AG04449 (cell line): ENCODE results near the gene CFAP126.
"Not testable (repeated sequence)": the region's sequence is repeated elsewhere in the genome, so short reads cannot be mapped to it uniquely, and the experiment has no call there.

ENCODE experiments used
- CTCF ChIA-PET: fragments of 350-600 bp; formaldehyde crosslinking; extraction: SDS; loops from one replicate; lab custom pipeline; 2021; ENCODE audit warnings: antibody characterized with exemption; lab: Yijun Ruan, JAX
- POLR2A ChIA-PET: fragments of 400-600, 350-600 bp; formaldehyde crosslinking; extraction: SDS; loops from one replicate; lab custom pipeline; 2020; ENCODE audit warnings: antibody characterized with exemption, inconsistent platforms; lab: Yijun Ruan, JAX
- DNase-seq: peaks from one replicate; pipeline ENCODE4 v3.0.0-alpha.2; 2010; ENCODE audit warnings: low read depth, low spot score
- H3K4me3 ChIP-seq: 2 replicates; pipeline ENCODE4 v1.5.1; 2011; ENCODE audit warnings: low read depth, mild to moderate bottlenecking, control low read depth, low read length
- CTCF ChIP-seq: IDR thresholded peaks from one replicate; pipeline ENCODE4 v1.5.1; 2011; ENCODE audit warnings: mild to moderate bottlenecking, moderate library complexity, low read length, control low read depth, inconsistent platforms; ENCODE audit not compliant: insufficient read depth; ENCODE audit errors: missing control alignments

CFAP126 gene, protein sequence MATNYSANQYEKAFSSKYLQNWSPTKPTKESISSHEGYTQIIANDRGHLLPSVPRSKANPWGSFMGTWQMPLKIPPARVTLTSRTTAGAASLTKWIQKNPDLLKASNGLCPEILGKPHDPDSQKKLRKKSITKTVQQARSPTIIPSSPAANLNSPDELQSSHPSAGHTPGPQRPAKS

DNA sequence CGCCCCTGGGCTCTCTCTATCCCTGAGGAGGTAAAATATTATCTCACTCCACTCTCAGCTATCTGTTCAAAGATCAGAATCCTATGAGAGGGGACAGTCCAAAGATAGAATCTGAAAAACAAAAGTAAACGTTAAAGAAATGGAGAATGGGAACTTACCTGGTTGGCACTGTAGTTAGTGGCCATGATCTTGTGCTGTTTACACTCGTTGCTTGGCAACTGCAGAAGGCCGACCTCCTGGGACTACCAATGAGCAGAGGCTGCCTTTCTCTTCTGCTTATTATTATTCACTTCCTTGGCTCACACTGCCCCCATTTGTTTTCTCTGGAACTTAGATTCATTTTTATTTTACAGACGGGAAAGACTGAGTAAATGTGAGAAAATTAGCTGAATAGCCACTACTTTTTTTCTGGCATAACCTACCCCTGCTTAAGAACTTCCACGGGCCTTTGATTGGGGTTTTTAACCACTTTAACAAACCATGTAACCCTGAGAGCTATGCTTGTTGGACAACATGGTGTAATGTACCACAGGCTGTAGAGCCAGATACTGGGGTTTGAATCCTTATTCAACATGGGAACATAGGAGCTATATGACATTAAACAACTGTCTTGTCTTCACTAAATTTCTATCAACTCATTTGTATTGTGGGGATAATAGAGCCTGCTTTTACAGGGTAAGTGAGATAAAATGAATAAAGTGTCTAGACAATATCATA lies at the start of gene CFAP126:
TSS of gene CFAP126 (minus strand) at position 193 of the 717 bp plus-strand sequence. CDS start at position 185, 8 bp downstream.
- H3K4me3 ChIP-seq: no peak within 1 kb of the TSS
- DNase-seq: peak; percentile 24
- CTCF ChIA-PET: interaction anchor here (0.8 to 6.7 kb wide), 10 partner anchors 8 to 175 kb away, joined by 3 to 67 read pairs (median 3); partner anchors contain the start of gene TOMM40L
- POLR2A ChIA-PET: no interaction called here
- no peak for TF ChIP-seq CTCF

DNA sequence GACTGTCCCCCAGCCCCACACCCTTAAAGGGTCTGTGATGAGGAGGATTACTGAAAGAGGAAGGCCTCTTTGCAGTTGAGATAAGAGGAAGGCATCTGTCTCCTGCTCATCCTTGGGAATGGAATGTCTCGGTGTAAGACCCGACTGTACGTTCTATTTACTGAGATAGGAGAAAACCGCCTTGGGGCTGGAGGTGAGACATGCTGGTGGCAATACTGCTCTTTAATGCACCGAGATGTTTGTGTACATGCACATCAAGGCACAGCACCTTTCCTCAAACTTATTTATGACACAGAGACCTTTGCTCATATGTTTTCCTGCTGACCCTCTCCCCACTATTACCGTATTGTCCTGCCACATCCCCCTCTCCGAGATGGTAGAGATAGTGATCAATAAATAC lies 45.4 kb upstream of the CFAP126 start:
- H3K4me3 ChIP-seq, DNase-seq, CTCF ChIA-PET, POLR2A ChIA-PET: not testable (repeated sequence)

DNA sequence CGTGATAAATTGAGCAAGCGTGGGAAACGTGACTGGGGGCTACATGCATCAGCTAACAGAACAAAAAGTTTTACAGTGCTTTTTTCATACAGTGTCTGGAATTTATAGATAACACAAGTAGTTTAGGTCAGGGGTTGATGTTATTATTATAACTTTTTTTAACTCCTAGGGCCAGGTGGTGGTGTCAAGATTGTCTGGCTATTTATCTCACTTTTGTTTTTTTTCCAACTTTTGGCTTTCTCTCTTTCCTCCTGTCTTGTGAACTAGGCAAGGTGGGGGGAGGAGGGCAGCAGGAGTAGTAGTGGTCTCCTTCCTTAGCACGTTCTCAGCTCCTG lies 42.9 kb upstream of the CFAP126 start:
- H3K4me3 ChIP-seq, DNase-seq, POLR2A ChIA-PET, CTCF ChIA-PET: not testable (repeated sequence)

DNA sequence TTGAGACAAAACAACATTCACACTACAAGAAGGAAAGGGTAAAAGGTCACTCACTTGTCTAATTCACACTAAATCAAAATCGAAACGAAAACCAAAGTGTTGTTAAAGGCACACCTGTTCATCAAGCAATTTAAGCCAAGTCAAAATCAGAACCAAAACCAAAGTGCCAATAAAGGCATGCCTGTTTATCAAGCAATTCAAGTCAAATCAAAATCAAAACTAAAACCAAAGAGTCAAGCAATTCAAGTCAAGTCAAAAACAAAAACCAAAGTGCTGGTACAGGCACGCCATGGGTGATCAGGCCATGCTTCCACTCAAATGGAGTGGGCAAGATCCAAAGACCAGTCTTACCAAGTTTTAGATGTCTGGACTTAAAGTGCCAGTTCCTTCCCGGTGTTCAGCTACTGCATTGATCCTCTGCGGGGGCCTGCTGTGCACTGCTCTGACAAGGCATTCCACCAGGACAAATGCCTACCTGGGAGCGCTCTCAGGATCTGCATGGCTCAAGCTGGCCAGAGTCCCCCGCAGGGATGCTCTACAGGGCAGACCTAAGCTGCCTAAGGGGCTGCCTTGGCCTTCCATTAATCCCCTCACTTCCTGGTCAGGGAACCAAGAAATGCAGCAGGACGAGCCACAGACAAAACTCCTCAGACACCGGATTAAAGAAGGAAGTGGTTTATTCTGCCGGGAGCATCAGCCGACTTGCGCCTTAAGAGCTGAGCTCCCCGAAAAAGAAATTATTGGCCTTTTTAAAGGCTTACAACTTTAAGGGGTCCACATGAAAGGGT lies 42.4 kb upstream of the CFAP126 start:
- DNase-seq, POLR2A ChIA-PET, H3K4me3 ChIP-seq, CTCF ChIA-PET: not testable (repeated sequence)

GRCh38 chr1:161408429-161409052 lies 40.9 kb upstream of the CFAP126 start:
- POLR2A ChIA-PET: no interaction called here
- H3K4me3 ChIP-seq: no peak overlapping the region

GRCh38 chr1:161407451-161407985 lies 39.8 kb upstream of the CFAP126 start:
- no peak for DNase-seq
- no peak overlapping the region for H3K4me3 ChIP-seq
- ChIA-PET POLR2A (no interaction called here), CTCF (interaction anchor here (1.3 to 1.4 kb wide), 3 partner anchors 11 to 32 kb away, joined by 3 to 4 read pairs (median 3); no protein-coding TSS in a partner anchor)
- TF ChIP-seq CTCF: no peak

More at GRCh38 chr1:161408429-161409052, 40.9 kb upstream of the CFAP126 start:
- DNase-seq: no peak
- TF ChIP-seq CTCF: no peak
- CTCF ChIA-PET: interaction anchor here (1.2 to 1.4 kb wide), 4 partner anchors 8 to 31 kb away, joined by 3 to 4 read pairs (median 4); no protein-coding TSS in a partner anchor

DNA sequence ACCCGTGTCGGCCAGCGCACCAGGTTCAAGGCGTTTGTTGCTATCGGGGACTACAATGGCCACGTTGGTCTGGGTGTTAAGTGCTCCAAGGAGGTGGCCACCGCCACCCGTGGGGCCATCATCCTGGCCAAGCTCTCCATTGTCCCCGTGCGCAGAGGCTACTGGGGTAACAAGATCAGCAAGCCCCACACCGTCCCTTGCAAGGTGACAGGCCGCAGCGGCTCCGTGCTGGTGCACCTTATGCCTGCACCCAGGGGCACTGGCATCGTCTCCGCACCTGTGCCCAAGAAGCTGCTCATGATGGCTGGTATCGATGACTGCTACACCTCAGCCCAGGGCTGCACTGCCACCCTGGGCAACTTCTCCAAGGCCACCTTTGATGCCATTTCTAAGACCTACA lies 38.9 kb upstream of the CFAP126 start:
- H3K4me3 ChIP-seq, POLR2A ChIA-PET, CTCF ChIA-PET, DNase-seq: not testable (repeated sequence)
